Measurements from ENCODE around the gene TERT.

DNA sequence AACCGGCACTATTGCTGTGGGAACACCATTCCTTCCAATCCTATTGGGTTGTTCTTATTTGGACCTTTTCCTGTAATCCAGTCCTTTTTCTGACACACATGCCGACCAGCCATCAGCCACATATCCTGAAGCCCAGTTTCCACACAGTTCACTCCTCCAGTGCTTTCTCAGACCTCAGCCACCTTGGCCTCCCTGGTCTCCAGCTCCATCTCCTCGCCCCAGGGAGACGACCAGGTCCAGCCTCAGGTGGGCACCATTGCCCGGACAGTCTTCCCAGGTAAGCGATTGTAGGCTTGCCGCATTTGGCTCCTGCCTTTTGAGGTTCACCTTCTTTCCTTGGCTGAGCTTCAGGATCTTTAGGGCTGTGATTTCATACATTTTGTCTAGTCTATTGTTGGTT, 15.2 kb upstream of the TERT start:
- TF ChIP-seq, protein P1, sequence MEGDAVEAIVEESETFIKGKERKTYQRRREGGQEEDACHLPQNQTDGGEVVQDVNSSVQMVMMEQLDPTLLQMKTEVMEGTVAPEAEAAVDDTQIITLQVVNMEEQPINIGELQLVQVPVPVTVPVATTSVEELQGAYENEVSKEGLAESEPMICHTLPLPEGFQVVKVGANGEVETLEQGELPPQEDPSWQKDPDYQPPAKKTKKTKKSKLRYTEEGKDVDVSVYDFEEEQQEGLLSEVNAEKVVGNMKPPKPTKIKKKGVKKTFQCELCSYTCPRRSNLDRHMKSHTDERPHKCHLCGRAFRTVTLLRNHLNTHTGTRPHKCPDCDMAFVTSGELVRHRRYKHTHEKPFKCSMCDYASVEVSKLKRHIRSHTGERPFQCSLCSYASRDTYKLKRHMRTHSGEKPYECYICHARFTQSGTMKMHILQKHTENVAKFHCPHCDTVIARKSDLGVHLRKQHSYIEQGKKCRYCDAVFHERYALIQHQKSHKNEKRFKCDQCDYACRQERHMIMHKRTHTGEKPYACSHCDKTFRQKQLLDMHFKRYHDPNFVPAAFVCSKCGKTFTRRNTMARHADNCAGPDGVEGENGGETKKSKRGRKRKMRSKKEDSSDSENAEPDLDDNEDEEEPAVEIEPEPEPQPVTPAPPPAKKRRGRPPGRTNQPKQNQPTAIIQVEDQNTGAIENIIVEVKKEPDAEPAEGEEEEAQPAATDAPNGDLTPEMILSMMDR (conservative IDR thresholded peaks at IDR 0.05): no peak
- TF ChIP-seq ZFX (IDR thresholded peaks at IDR 0.05): no peak

All from C4-2B (cell line).